DOHH2 (cell line): ENCODE data around the gene DAPK2.
"Not testable (repeated sequence)": the region's sequence is repeated elsewhere in the genome, so short reads cannot be mapped to it uniquely, and the experiment has no call there.

ENCODE experiments used
- H3F3A ChIP-seq: fragments of 200-600 bp; sonication (generic), shearing (Covaris generic); 2 replicates; pipeline ENCODE4 v1.6.0; 2016; ENCODE audit warnings: antibody characterized with exemption, mild to moderate bottlenecking; ENCODE audit not compliant: control insufficient read depth, insufficient read depth
- H3K27ac ChIP-seq: fragments of 200-600 bp; sonication (generic); 2 replicates; pipeline ENCODE4 v1.5.1; 2014; ENCODE audit warnings: low read depth, mild to moderate bottlenecking, low read length, moderate library complexity
- H3K27me3 ChIP-seq: fragments of 200-600 bp; sonication (generic); 2 replicates; pipeline ENCODE4 v1.6.1; 2014; ENCODE audit warnings: mild to moderate bottlenecking, low read length, mixed read lengths; ENCODE audit not compliant: control insufficient read depth
- H3K36me3 ChIP-seq: fragments of 200-600 bp; sonication (generic); 2 replicates; pipeline ENCODE4 v1.6.1; 2014; ENCODE audit warnings: mild to moderate bottlenecking, low read length, moderate library complexity, mixed read lengths; ENCODE audit not compliant: control insufficient read depth
- H3K4me1 ChIP-seq: fragments of 200-600 bp; sonication (generic); 2 replicates; pipeline ENCODE4 v1.6.1; 2014; ENCODE audit warnings: mild to moderate bottlenecking, low read length, mixed read lengths; ENCODE audit not compliant: control insufficient read depth
- H3K4me2 ChIP-seq: fragments of 200-600 bp; sonication (generic); 2 replicates; pipeline ENCODE4 v1.6.0; 2014; ENCODE audit warnings: mild to moderate bottlenecking, low read length, moderate library complexity
- H3K4me3 ChIP-seq: fragments of 200-600 bp; sonication (generic); 2 replicates; pipeline ENCODE4 v1.5.1; 2014; ENCODE audit warnings: mild to moderate bottlenecking, low read length, mixed read lengths
- H3K79me2 ChIP-seq: fragments of 200-600 bp; sonication (generic); 2 replicates; pipeline ENCODE4 v1.6.1; 2014; ENCODE audit warnings: mild to moderate bottlenecking, low read length, mixed read lengths; ENCODE audit not compliant: control insufficient read depth
- H3K9me2 ChIP-seq: fragments of 200-600 bp; sonication (generic); replicated peaks from 2 replicates; pipeline ENCODE4 v1.6.1; 2014; ENCODE audit warnings: mild to moderate bottlenecking, low read length, mixed read lengths; ENCODE audit not compliant: control insufficient read depth
- H3K9me3 ChIP-seq: fragments of 200-600 bp; sonication (generic); 2 replicates; pipeline ENCODE4 v1.6.1; 2014; ENCODE audit warnings: antibody characterized with exemption, low read length, mixed read lengths; ENCODE audit not compliant: control insufficient read depth, insufficient read depth
- H4K20me1 ChIP-seq: fragments of 200-600 bp; sonication (generic); 2 replicates; pipeline ENCODE4 v1.6.0; 2014; ENCODE audit warnings: low read depth, mild to moderate bottlenecking, antibody characterized with exemption, low read length, moderate library complexity; ENCODE audit not compliant: control insufficient read depth, insufficient read depth
- CTCF ChIP-seq: fragments of 200-600 bp; sonication (generic); IDR thresholded peaks from one replicate; pipeline ENCODE4 v1.5.1; 2014; ENCODE audit warnings: antibody characterized with exemption, mild to moderate bottlenecking, low read depth, low read length; ENCODE audit not compliant: poor library complexity, severe bottlenecking
- EZH2phosphoT487 ChIP-seq: fragments of 200-600 bp; sonication (generic); IDR thresholded peaks from 2 replicates; pipeline ENCODE4 v1.6.1; 2017; ENCODE audit warnings: borderline replicate concordance, mild to moderate bottlenecking, antibody characterized with exemption, low read length, moderate library complexity, mixed read lengths

DAPK2 gene

GRCh38 chr15:64089543-64090280, 43.4 kb upstream of the DAPK2 start:
- peak overlapping the region; percentile 24; the same call in 1 of the 2 replicates for H3K4me3 ChIP-seq

GRCh38 chr15:64082757-64083156, 36.5 kb upstream of the DAPK2 start:
- Histone ChIP-seq H3K4me2 (no peak overlapping the region), H3K4me1 (no peaks in the 10 kb centered on the region), H3K27ac (no peak overlapping the region), H3K9me2 (no peaks in the 10 kb centered on the region), H3K9me3 (no peaks in the 10 kb centered on the region), H3F3A (no peaks in the 10 kb centered on the region), H3K27me3 (no peaks in the 10 kb centered on the region), H3K4me3 (no peak overlapping the region), H4K20me1 (no peaks in the 10 kb centered on the region), H3K79me2 (peaks cover 43% of the 10 kb centered on the region), H3K36me3 (peaks cover 46% of the 10 kb centered on the region)
- TF ChIP-seq EZH2phosphoT487 (no peak), CTCF (no peak)

More at GRCh38 chr15:64089543-64090280, 43.4 kb upstream of the DAPK2 start:
- Histone ChIP-seq H3K27ac (no peak overlapping the region), H3F3A (peaks cover under 1% of the 10 kb centered on the region; the same call in 1 of the 2 replicates), H3K4me2 (peak overlapping the region; percentile 87), H3K36me3 (peaks cover 43% of the 10 kb centered on the region), H3K9me2 (no peaks in the 10 kb centered on the region), H3K4me1 (peaks cover 38% of the 10 kb centered on the region), H3K79me2 (peaks cover 72% of the 10 kb centered on the region), H3K27me3 (no peaks in the 10 kb centered on the region), H3K9me3 (no peaks in the 10 kb centered on the region), H4K20me1 (no peaks in the 10 kb centered on the region)
- TF ChIP-seq CTCF, result no peak
- TF ChIP-seq EZH2phosphoT487, result no peak

- peaks cover 11% of the 10 kb centered on the region for H3K4me1 ChIP-seq
- H3K9me3 ChIP-seq, H3K4me2 ChIP-seq, H3K27ac ChIP-seq, H4K20me1 ChIP-seq, H3K27me3 ChIP-seq, H3K9me2 ChIP-seq, H3K4me3 ChIP-seq: not testable (repeated sequence)
- peaks cover 12% of the 10 kb centered on the region for H3K79me2 ChIP-seq
- peaks cover 46% of the 10 kb centered on the region for H3K36me3 ChIP-seq
- H3F3A ChIP-seq, result peaks cover 16% of the 10 kb centered on the region
Measured at GRCh38 chr15:64073496-64073895, 27.2 kb upstream of the DAPK2 start.

GRCh38 chr15:64072812-64073211, 26.5 kb upstream of the DAPK2 start:
- Histone ChIP-seq H3K4me3 (no peak overlapping the region), H3F3A (peaks cover 16% of the 10 kb centered on the region), H3K27ac (no peak overlapping the region), H3K9me2 (no peaks in the 10 kb centered on the region), H3K27me3 (no peaks in the 10 kb centered on the region), H3K4me1 (peaks cover 16% of the 10 kb centered on the region), H3K9me3 (no peaks in the 10 kb centered on the region), H4K20me1 (no peaks in the 10 kb centered on the region), H3K36me3 (peaks cover 45% of the 10 kb centered on the region), H3K4me2 (no peak overlapping the region), H3K79me2 (peaks cover 10% of the 10 kb centered on the region)
- TF ChIP-seq EZH2phosphoT487, result no peak
- TF ChIP-seq CTCF, result no peak
